HepG2 (cell line): ENCODE measurements around the gene TPRA1. TPM values are rescaled to one million over a fixed set of nuclear protein-coding genes. Genes with fewer than 3 reads are reported as not detected.

Source experiments
- ATAC-seq: fragments of 200-7000 bp; cut with Tn5 transposase; 3 replicates; pipeline ENCODE4 v1.9.1; 2020; ENCODE audit warnings: mild to moderate bottlenecking, moderate library complexity
- BruUV-seq: library from RNA; stranded (reverse); fragments of 400-500 nt; replicated peaks from 2 replicates; lab custom pipeline; 2021; lab: Mats Ljungman, UMichigan
- CTCF ChIA-PET: fragments of 300-600 bp; formaldehyde crosslinking; extraction: SDS; loops from one replicate; lab custom pipeline; 2021; ENCODE audit warnings: low total read pairs, inconsistent platforms, low intra/inter-chr PET ratio; lab: Yijun Ruan, JAX
- POLR2A ChIA-PET: fragments of 350-600 bp; sonication (Branson Sonifier 250); formaldehyde crosslinking; loops from one replicate; lab custom pipeline; 2020; ENCODE audit warnings: antibody characterized with exemption, inconsistent platforms; lab: Yijun Ruan, JAX
- DNase-seq: peaks from one replicate; pipeline ENCODE4 v3.0.0-alpha.2; 2015; ENCODE audit warnings: low spot score
- FAIRE-seq: peaks from 3 replicates; lab custom pipeline; 2011; peaks lifted over from hg19 to GRCh38; lab: Jason Lieb, UNC
- H2AFZ ChIP-seq: one replicate; pipeline ENCODE4 v1.6.1; 2011; ENCODE audit warnings: low read length, inconsistent platforms
- H3K27ac ChIP-seq: fragments of 300-600 bp; 3 replicates; pipeline ENCODE4 v1.8.0; 2011; ENCODE audit warnings: mixed run types, mild to moderate bottlenecking, mixed read lengths, low read length, inconsistent platforms; ENCODE audit not compliant: insufficient read depth; ENCODE audit errors: extremely low read length
- H3K27me3 ChIP-seq, 2 experiments: fragments of 200-600 bp in 1 of 2; 2 replicates in 1 of 2; 3 replicates in 1 of 2; pipeline versions ENCODE4 v1.6.0 to v1.8.0; 2011; ENCODE audit warnings: low read length in 2 of 2, mild to moderate bottlenecking in 2 of 2, moderate library complexity in 2 of 2, inconsistent platforms in 1 of 2; ENCODE audit not compliant: insufficient read depth in 2 of 2, control insufficient read depth in 1 of 2
- H3K36me3 ChIP-seq, 2 experiments: fragments of 200-600 bp in 1 of 2; replicated peaks in 1 of 2; 2 replicates in 1 of 2; 3 replicates in 1 of 2; pipeline versions ENCODE4 v1.5.1 to v1.8.0; 2011; ENCODE audit warnings: low read length in 2 of 2, inconsistent platforms in 1 of 2; ENCODE audit not compliant: insufficient read depth in 2 of 2, control insufficient read depth in 1 of 2
- H3K4me1 ChIP-seq: 2 replicates; pipeline ENCODE4 v1.5.1; 2012; ENCODE audit warnings: low read length, inconsistent platforms; ENCODE audit not compliant: insufficient read depth
- H3K4me2 ChIP-seq: 2 replicates; pipeline ENCODE4 v1.6.0; 2011; ENCODE audit warnings: low read depth, low read length, inconsistent platforms
- H3K4me3 ChIP-seq, 3 experiments: fragments of 200-600 bp in 1 of 3; sonication (generic), shearing (Covaris generic) in 1 of 3; replicated peaks in 1 of 3; 2 replicates each; pipeline ENCODE4 v1.5.1; 2011 to 2016; ENCODE audit warnings: low read length in 3 of 3, inconsistent platforms in 2 of 3, low read depth in 2 of 3, mild to moderate bottlenecking in 2 of 3, control low read depth in 1 of 3, mixed read lengths in 1 of 3; ENCODE audit not compliant: insufficient read depth in 1 of 3
- H3K79me2 ChIP-seq: one replicate; pipeline ENCODE4 v1.6.1; 2011; ENCODE audit warnings: low read length, inconsistent platforms; ENCODE audit not compliant: insufficient read depth
- H3K9ac ChIP-seq: 2 replicates; pipeline ENCODE4 v1.6.0; 2011; ENCODE audit warnings: mild to moderate bottlenecking, low read depth, low read length, inconsistent platforms; ENCODE audit not compliant: insufficient read depth
- H3K9me3 ChIP-seq: 2 replicates; pipeline ENCODE4 v1.5.1; 2012; ENCODE audit warnings: mild to moderate bottlenecking, low read length
- H4K20me1 ChIP-seq: 2 replicates; pipeline ENCODE4 v1.6.0; 2011; ENCODE audit warnings: inconsistent platforms, mild to moderate bottlenecking, low read length, moderate library complexity; ENCODE audit not compliant: insufficient read depth
- GMEB1 ChIP-seq: sonication (generic); formaldehyde crosslinking; IDR thresholded peaks from 2 replicates; pipeline ENCODE4 v1.5.1; 2020; ENCODE audit warnings: missing genetic modification reagents, mild to moderate bottlenecking, borderline replicate concordance
- HNRNPLL ChIP-seq: fragments of 200-400 bp; formaldehyde crosslinking; IDR thresholded peaks from 2 replicates; pipeline ENCODE4 v1.6.1; 2017; ENCODE audit warnings: mild to moderate bottlenecking, low read depth, low read length; ENCODE audit not compliant: poor library complexity, severe bottlenecking
- POGK ChIP-seq: sonication (generic); formaldehyde crosslinking; conservative IDR thresholded peaks from 2 replicates; pipeline ENCODE4 v1.8.0; 2022; ENCODE audit warnings: mild to moderate bottlenecking, moderate library complexity, missing genetic modification reagents
- SIX4 ChIP-seq: sonication (generic); formaldehyde crosslinking; IDR thresholded peaks from 2 replicates; pipeline ENCODE4 v1.4.0; 2020; ENCODE audit warnings: missing genetic modification reagents
- USF2 ChIP-seq, 2 experiments: sonication (generic) in 1 of 2; formaldehyde crosslinking in 1 of 2; IDR thresholded peaks; 2 replicates each; pipeline versions ENCODE4 v1.5.1 to v1.6.1; 2011 to 2020; ENCODE audit warnings: borderline replicate concordance in 1 of 2, low read depth in 1 of 2, low read length in 1 of 2, mild to moderate bottlenecking in 1 of 2, missing genetic modification reagents in 1 of 2, moderate library complexity in 1 of 2
- ZNF598 ChIP-seq: sonication (generic); formaldehyde crosslinking; IDR thresholded peaks from 2 replicates; pipeline ENCODE4 v1.5.1; 2020; ENCODE audit warnings: mild to moderate bottlenecking, missing genetic modification reagents, borderline replicate concordance
- WGBS: methylation state at CpG from one replicate; pipeline ENCODE4 v1.1.6; 2017; ENCODE audit warnings: low lambda C conversion rate; 5-methylcytosine and 5-hydroxymethylcytosine counted together
- in situ Hi-C: cut with HindIII; loops from 2 replicates; pipeline ENCODE4 v1.10.0; 2017; ENCODE audit warnings: low pct_unique_long_range_greater_than_20kb; ENCODE audit not compliant: extremely low pct_ligation_motif_present
- intact Hi-C: fragments of 100-400 bp; cut with micrococcal nuclease; formaldehyde crosslinking; loops from one replicate; pipeline ENCODE4 v1.10.0; 2022; ENCODE audit not compliant: unreplicated experiment
- polyA plus RNA-seq, 8 experiments: library from polyadenylated mRNA; depleted of rRNA in 3 of 8; stranded (reverse) in 7 of 8; unstranded in 1 of 8; fragments of >200 nt; fragmentation: Illumina TruSeq in 4 of 8; extraction: Trizol in 4 of 8; gene quantifications; 2 replicates each; pipeline versions ENCODE4 v1.2.1 to v1.2.3, GENCODE V29; 2011 to 2016; ENCODE audit warnings: low read depth in 4 of 8, missing spikeins in 1 of 8, mixed read lengths in 1 of 8; ENCODE audit not compliant: insufficient read depth in 1 of 8
- total RNA-seq, 5 experiments: library from RNA; depleted of rRNA; stranded (reverse); fragments of >200 nt; fragmentation: Illumina TruSeq; extraction: Trizol; gene quantifications; 2 replicates each; pipeline ENCODE4 v1.2.3, GENCODE V29; 2016; ENCODE audit warnings: low read depth in 1 of 5

Gene TPRA1
- total and polyA plus RNA-seq, 2 of the 13 experiments (the other 11 are each of a cell fraction or from before 2014, with no cell fraction given) = 25.4 to 25.8 TPM

- Histone ChIP-seq H3K4me2 (no peak overlapping the region), H2AFZ (no peak overlapping the region), H3K9ac (no peak overlapping the region), H3K27ac (no peak overlapping the region), H3K9me3 (no peaks in the 10 kb centered on the region), H3K27me3 (no peaks in the 10 kb centered on the region), H3K4me3 (no peak overlapping the region), H4K20me1 (no peaks in the 10 kb centered on the region), H3K79me2 (peaks cover 2% of the 10 kb centered on the region), H3K36me3 (peaks cover 35 to 87% of the 10 kb centered on the region in 2 experiments), H3K4me1 (peaks cover 4% of the 10 kb centered on the region; the same call in 1 of the 2 replicates)
- in situ Hi-C loops (no loop called here), intact Hi-C loops (no loop called here)
- POLR2A ChIA-PET = no interaction called here
- DNase-seq (no peak), FAIRE-seq (no peak), ATAC-seq (no peak)
- over 99% methylated on average over 14 of the region's 14 CpGs for WGBS
- no peak for TF ChIP-seq POGK
- no peak for TF ChIP-seq GMEB1 (CRISPR knock-in tag)
- TF ChIP-seq HNRNPLL = no peak
- no peak for TF ChIP-seq SIX4 (CRISPR knock-in tag)
- no peak for TF ChIP-seq ZNF598 (CRISPR knock-in tag)
- TF ChIP-seq USF2 (IDR thresholded peaks at IDR 0.05; ENCODE audit: low read depth, low read length) = no peak
- no peak for TF ChIP-seq USF2 (CRISPR knock-in tag; IDR thresholded peaks at IDR 0.05; ENCODE audit: borderline replicate concordance)
- CTCF ChIA-PET = no interaction called here
- BruUV-seq = no TSS peak
These were observed 17.8 kb upstream of the TPRA1 start for GRCh38 chr3:127608362-127608718.
